ENCODE data around the gene GPC3. TPM values are rescaled to one million over a fixed set of nuclear protein-coding genes. Genes with fewer than 3 reads are reported as not detected.

Gene GPC3
- total RNA-seq, 1 donor from 2014 or later = 0.26 TPM

DNA sequence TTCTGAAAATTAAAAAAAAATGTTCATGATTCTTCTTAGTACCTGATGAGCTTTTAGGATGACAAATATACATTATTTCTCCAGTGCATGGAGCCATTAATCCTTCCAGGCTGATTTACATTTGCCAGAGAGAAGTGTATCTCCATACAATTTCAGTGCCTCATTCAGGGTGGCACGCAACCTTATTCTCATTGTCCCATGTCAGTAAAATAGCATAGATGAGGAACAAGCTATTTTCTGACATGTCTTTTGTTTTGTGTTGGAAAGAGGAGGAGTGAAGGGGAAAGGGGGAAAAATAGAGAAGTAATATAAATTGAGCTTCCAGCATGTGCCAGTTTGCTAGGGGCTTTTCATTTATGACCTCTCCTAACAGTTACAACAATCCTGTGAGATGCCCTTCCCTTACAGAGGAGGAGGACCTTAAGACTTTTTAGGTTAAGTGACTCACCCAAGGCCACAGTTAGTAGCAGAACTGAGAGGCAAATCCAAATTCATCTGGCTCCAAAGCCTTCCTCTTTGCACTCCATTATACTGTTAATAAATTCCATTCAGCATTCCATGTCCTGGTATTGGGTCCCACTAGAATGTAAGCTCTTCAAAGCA lies 295.3 kb downstream of the GPC3 start:
- Histone ChIP-seq H3K36me3 (ENCODE audit: control insufficient read depth, insufficient read depth, low read length) (no peaks in the 10 kb centered on the region), H3K27me3 (ENCODE audit: control insufficient read depth, insufficient read depth, low read length) (no peaks in the 10 kb centered on the region), H3K4me3 (ENCODE audit: low read depth, low read length) (no peak overlapping the region)
- TF ChIP-seq, protein P1, sequence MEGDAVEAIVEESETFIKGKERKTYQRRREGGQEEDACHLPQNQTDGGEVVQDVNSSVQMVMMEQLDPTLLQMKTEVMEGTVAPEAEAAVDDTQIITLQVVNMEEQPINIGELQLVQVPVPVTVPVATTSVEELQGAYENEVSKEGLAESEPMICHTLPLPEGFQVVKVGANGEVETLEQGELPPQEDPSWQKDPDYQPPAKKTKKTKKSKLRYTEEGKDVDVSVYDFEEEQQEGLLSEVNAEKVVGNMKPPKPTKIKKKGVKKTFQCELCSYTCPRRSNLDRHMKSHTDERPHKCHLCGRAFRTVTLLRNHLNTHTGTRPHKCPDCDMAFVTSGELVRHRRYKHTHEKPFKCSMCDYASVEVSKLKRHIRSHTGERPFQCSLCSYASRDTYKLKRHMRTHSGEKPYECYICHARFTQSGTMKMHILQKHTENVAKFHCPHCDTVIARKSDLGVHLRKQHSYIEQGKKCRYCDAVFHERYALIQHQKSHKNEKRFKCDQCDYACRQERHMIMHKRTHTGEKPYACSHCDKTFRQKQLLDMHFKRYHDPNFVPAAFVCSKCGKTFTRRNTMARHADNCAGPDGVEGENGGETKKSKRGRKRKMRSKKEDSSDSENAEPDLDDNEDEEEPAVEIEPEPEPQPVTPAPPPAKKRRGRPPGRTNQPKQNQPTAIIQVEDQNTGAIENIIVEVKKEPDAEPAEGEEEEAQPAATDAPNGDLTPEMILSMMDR (IDR thresholded peaks at IDR 0.05; ENCODE audit: insufficient read depth, low read length, severe bottlenecking) = no peak
- DNase-seq (ENCODE audit: low read depth) = no peak
- no peak for FAIRE-seq

DNA sequence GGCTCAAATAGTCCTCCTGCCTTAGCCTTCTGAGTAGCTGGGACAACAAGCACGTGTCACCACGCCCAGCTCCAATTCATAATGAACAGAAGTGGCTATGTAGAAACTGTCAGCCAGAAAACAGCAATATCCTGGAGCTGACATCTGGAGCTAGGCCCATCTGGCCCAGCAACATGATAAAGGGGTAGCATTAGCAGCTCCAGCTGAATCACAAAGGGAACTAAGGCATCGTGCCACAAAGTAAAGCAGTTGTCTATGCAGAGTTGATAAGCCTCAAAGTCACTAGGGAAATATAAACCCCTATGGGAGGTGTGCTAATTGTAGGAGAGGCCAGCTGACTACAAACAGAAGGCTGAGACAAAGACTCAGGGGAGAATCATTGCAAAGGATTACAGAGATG lies 299.6 kb downstream of the GPC3 start:
- Histone ChIP-seq H3K4me3 (ENCODE audit: low read depth, low read length) (no peak overlapping the region), H3K36me3 (ENCODE audit: control insufficient read depth, insufficient read depth, low read length) (no peaks in the 10 kb centered on the region), H3K27me3 (ENCODE audit: control insufficient read depth, insufficient read depth, low read length) (no peaks in the 10 kb centered on the region)
- TF ChIP-seq, protein P1 (IDR thresholded peaks at IDR 0.05; ENCODE audit: insufficient read depth, low read length, severe bottlenecking) = no peak
- no peak for DNase-seq (ENCODE audit: low read depth)
- no peak for FAIRE-seq

DNA sequence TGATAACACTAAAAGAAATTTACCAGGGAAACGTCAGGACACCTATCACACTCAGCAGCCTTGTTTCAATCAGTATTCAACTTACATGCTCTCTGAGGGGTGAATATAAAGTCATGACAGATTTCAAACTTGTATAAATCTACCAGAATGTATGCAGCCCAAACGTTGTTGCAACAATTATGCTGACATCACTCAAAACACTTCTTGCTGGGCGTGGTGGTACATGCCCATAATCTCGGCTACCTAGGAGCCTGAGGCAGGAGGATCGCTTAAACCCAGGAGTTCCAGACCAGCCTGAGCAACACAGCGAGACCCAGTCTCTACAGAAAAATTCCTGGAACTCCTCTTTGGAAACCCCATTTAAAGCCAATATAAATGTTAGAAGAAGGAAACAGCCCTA lies 303.5 kb downstream of the GPC3 start:
- FAIRE-seq (no peak), DNase-seq (ENCODE audit: low read depth) (peak; percentile 52)
- Histone ChIP-seq H3K36me3 (ENCODE audit: control insufficient read depth, insufficient read depth, low read length) (no peaks in the 10 kb centered on the region), H3K4me3 (ENCODE audit: low read depth, low read length) (no peak overlapping the region), H3K27me3 (ENCODE audit: control insufficient read depth, insufficient read depth, low read length) (no peaks in the 10 kb centered on the region)
- TF ChIP-seq, protein P1 (IDR thresholded peaks at IDR 0.05; ENCODE audit: insufficient read depth, low read length, severe bottlenecking) = no peak

DNA sequence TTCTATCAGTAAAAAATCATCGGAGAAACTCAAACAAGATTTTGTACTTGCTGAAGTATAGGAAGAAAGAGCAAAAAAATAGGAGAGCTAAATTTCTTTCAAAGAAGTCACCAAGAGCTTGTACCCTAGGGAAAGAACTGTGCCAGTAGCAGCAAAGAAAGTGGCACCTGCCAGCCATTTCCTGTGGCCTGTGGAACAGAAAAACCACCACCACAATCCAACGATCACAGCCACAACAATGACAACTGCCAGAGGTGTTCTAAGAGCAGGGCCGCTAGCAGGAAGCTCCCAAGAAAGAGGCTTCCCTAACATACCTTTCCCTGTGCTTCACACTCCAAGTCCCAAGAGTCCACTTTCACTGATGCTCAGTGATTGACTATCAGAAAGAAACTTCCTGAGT lies 304.0 kb downstream of the GPC3 start:
- Histone ChIP-seq H3K4me3 (ENCODE audit: low read depth, low read length) (no peak overlapping the region), H3K27me3 (ENCODE audit: control insufficient read depth, insufficient read depth, low read length) (no peaks in the 10 kb centered on the region), H3K36me3 (ENCODE audit: control insufficient read depth, insufficient read depth, low read length) (no peaks in the 10 kb centered on the region)
- TF ChIP-seq, protein P1 (IDR thresholded peaks at IDR 0.05; ENCODE audit: insufficient read depth, low read length, severe bottlenecking) = no peak
- no peak for DNase-seq (ENCODE audit: low read depth)
- no peak for FAIRE-seq

DNA sequence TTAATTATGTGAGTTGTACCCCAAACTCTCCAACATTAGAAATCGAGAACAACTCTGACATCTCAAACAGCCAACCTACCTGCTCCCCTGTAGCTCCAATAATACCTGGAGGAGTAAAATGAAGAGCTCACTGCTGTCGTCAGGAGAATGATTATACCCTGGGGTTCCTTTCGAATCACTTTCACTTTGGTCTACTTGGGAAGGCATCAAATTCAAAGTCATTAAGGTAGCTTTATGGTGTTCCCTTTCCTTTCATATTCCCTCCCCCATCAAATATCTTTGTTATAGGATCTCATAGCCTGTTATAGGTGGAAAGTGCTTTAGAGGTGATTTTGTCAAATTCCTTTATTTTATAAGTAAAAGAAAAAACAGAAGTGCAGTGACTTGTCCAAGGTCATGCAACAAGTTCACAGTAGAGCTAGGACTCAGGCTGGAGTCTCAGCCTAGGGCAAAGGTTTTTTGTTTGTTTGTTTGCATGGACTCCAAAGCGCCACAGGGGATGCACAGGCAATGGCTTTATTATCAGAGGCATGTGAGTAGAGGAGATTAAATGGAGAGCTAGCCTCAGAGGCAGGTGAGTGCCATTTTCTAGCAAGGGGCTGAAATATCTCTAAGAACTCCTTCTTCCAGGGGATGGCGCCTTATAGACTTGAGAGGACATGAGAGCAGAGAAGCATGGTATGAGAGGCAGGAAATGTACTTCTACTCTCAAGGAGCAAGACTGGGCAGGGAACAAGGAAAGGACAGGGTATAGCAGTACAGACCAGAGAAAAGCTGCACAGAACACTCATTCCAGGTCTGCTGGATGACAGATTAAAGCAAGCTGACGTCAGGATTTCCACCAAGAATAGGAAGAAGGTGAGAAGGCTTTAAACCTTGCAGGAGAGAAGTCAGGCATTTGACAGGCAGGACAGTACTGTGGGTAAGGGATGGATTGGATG lies 308.0 kb downstream of the GPC3 start:
- Histone ChIP-seq H3K36me3 (ENCODE audit: control insufficient read depth, insufficient read depth, low read length) (no peaks in the 10 kb centered on the region), H3K27me3 (ENCODE audit: control insufficient read depth, insufficient read depth, low read length) (no peaks in the 10 kb centered on the region), H3K4me3 (ENCODE audit: low read depth, low read length) (no peak overlapping the region)
- no peak for DNase-seq (ENCODE audit: low read depth)
- peak; percentile 7 for FAIRE-seq
- TF ChIP-seq, protein P1 (IDR thresholded peaks at IDR 0.05; ENCODE audit: insufficient read depth, low read length, severe bottlenecking) = no peak

Measured in bronchial epithelial cell (primary cell).